Right lobe of liver (tissue), 4 donors: ENCODE measurements around the gene NQO2.

Experiments
- CTCF ChIP-seq, 4 donors: fragments of 200-600 bp in 3 of 4; fragments of 450-650 bp in 1 of 4; IDR thresholded peaks; one replicate each; pipeline versions ENCODE4 v1.5.1 to v1.8.0; 2016 to 2022; ENCODE audit warnings: antibody characterized with exemption in 4 of 4, mild to moderate bottlenecking in 2 of 4
- POLR2A ChIP-seq: fragments of 450-650 bp; IDR thresholded peaks from one replicate; pipeline ENCODE4 v1.6.1; 2017; ENCODE audit warnings: antibody characterized with exemption, mild to moderate bottlenecking
- donor health status: DM: no; HTN: no; CAD: no.
- donor health status: DM: no; HTN: no; CAD: no.
- donor health status: DM: no; HTN: yes; CAD: no.

DNA sequence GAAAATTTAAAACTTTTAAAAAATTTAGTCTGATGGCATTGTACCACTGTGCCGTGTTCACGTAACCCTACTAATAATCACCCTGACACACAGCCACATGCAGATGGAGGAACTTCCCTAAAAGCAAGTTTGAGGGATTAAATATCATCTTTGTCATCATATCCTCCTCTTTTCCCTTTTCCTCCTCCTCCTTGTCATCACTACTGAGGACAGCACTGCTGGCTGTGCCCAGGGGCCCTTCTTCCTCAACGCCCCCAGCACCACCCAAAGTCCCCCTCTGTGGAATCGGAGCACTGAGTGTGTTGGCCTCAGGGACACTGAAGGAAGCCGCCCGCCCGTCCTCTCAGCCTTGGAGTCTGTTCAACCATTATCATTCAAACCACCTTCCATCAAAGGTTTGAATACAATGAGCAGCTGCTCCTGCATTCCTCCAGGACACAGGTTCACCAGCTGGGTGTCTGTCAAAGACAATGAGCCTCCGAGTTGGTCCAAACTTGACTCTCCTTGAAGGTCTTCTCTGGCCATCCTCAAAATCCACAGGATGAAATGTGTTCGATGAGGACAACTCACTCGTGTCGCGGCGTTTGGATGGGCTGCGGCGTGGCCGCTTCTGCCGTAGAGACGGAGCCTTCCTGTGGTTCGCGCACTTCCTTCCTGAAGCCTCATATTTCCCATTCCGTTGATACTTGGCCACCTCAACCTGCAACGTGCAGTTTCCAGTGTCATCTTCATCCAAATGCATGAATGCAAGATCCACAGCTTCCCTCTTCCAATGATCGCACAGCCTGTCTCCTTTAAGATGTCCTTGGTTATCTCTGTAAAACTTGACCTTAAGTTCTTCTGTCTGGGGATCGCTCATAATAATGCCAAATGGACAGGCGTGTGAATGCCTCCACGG is 23.3 kb downstream of the NQO2 start:
- TF ChIP-seq CTCF (IDR thresholded peaks at IDR 0.05), result no peak
- TF ChIP-seq POLR2A, result no peak
